CD4-positive, alpha-beta T cell treated with Interferon alpha-2 for 1 hour (primary cell): ENCODE measurements around the gene MAGEB6.
"Not testable (repeated sequence)": the region's sequence is repeated elsewhere in the genome, so short reads cannot be mapped to it uniquely, and the experiment has no call there.

Experiments
- DNase-seq, 2 donors: peaks; one replicate each; pipeline ENCODE4 v3.0.0-alpha.2; 2020 to 2022

MAGEB6 gene, protein sequence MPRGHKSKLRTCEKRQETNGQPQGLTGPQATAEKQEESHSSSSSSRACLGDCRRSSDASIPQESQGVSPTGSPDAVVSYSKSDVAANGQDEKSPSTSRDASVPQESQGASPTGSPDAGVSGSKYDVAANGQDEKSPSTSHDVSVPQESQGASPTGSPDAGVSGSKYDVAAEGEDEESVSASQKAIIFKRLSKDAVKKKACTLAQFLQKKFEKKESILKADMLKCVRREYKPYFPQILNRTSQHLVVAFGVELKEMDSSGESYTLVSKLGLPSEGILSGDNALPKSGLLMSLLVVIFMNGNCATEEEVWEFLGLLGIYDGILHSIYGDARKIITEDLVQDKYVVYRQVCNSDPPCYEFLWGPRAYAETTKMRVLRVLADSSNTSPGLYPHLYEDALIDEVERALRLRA

GRCh38 chrX:26192204-26192603 is at the start of gene MAGEB6:
MAGEB6 (plus strand) TSS chrX:26192440; CDS start chrX:26193847, 1,407 bp downstream.
- no peak for DNase-seq

- DNase-seq = no peak
Observed at GRCh38 chrX:26146024-26146423, 46.2 kb upstream of the MAGEB6 start.

DNA sequence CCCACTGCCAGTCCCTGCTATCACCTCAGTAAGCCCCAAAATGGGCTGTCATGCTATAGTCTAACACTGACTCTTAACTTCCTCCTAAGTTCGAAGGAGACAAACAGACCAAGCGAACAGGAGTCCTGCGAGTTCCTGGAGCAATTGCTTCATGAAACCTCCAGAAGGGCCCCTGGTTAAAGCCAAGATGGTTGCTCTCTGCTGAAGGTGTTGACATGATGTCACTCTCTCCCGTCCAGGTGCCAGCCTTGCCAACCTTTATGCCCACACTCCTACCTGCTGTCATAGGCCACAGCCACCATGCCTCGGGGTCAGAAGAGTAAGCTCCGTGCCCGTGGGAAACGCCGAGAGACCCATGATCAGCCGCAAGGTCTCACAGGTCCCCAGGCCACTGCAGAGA is 31.9 kb upstream of the MAGEB6 start, which contains the start of gene MAGEB6B:
MAGEB6B (plus strand) TSS at position 301 of the 400 bp plus-strand sequence; CDS start at position 301, 0 bp downstream.
- DNase-seq = no peak

DNA sequence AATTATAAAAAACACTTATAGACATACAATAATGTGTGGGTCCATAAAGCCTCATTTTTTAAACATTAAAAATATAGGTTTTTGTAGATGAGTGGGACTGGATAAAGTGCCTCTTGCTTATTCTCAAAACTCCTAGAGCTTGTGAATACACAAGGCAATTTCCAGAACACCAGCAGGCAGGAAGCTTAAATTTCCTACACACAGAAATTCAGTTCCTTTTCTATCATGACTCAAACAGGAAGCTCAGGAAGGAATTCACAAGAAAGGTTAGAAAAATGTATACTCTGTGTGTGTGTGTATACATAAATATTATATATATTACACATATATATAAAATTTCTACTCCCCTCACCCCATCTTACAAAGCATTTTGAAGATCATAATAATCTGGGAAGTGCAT is 11.3 kb downstream of the MAGEB6 start:
- DNase-seq = no peak

GRCh38 chrX:26204717-26205116 is 12.5 kb downstream of the MAGEB6 start:
- not testable (repeated sequence) for DNase-seq

GRCh38 chrX:26208012-26208411 is 15.8 kb downstream of the MAGEB6 start:
- no peak for DNase-seq

DNA sequence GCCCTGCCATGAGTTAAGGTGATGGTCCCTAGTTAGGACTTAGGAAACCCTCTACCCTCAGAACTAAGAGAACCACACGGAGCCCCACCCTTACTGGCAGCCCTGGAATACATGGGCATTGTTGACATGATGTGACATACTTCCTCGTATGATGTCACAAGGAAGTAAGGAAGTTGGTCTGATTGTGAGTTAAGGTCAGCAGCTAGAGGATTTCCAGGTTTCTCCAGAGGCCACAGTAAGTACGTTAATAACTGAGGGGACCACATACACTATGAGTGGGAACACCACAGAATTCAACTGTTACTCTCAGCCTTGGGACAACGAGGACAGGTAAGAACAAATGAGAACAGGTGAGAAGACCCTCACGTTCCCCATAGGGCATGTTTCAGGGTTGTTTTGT is 23.6 kb downstream of the MAGEB6 start, which contains the start of gene MAGEB5:
MAGEB5 (plus strand) TSS at position 301 of the 400 bp plus-strand sequence. CDS start 1,133 bp downstream, outside the sequence.
- no peak for DNase-seq

DNA sequence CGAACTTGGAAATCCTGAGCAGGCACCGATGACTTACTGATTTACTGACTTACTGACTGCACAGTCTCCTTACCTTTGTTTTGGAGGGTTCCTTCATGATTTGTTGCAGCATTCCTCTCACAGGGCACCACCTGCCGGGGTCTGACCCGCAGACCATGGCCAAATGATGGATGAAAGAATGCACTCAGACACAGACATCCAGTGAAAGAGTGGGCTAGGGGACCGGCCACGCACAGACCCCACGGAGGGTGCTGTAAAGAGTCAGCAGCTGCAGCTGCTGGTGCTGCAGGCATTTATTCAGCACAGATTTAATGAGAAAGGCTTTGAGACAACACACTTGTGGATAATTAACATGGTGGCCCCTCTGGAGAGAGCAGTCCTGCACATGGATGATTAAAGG is 27.1 kb downstream of the MAGEB6 start:
- DNase-seq = no peak

- DNase-seq = no peak
Observed at GRCh38 chrX:26234177-26234576, 41.9 kb downstream of the MAGEB6 start.
